ENCODE data around the gene MEGF6. TPM values are rescaled to one million over a fixed set of nuclear protein-coding genes. Genes with fewer than 3 reads are reported as not detected.

MEGF6 gene
- total RNA-seq, 2 experiments from 2014 or later = 57.5 to 62.2 TPM

- no peaks in the 10 kb centered on the region for H3K36me3 ChIP-seq (ENCODE audit: insufficient read depth, low read length)
- TF ChIP-seq CTCF (IDR thresholded peaks at IDR 0.05) = no peak
- intact Hi-C loops (cut with DNase I, micrococcal nuclease) = loop anchor here in 1 of 2 experiments (5.0 kb wide), 1 partner anchor 347 kb away; no protein-coding TSS in a partner anchor
- peaks cover 19 to 21% of the 10 kb centered on the region in 2 experiments for H3K27me3 ChIP-seq (ENCODE audit: control insufficient read depth in 1 of 2, insufficient read depth in 2 of 2, low read length in 2 of 2)
- no peak overlapping the region for H3K27ac ChIP-seq (ENCODE audit: low read depth in 1 of 2, low read length in 2 of 2)
- H3K4me3 ChIP-seq (ENCODE audit: low read length) = peak overlapping the region; percentile 5
- ChIA-PET POLR2A (no interaction called here), CTCF (no interaction called here)
- H3K27me3 Mint-ChIP-seq = peaks cover 18% of the 10 kb centered on the region
- DNase-seq (peak in 6 of 14 experiments; percentile 13 to 44 (median 26)), ATAC-seq (ENCODE audit: poor library complexity) (peak; percentile 27)
- peaks cover 0 to 22% of the 10 kb centered on the region in 2 experiments for H3K9me3 ChIP-seq (ENCODE audit: control insufficient read depth in 1 of 2, insufficient read depth in 1 of 2, low read length in 2 of 2)
- H3K9me3 Mint-ChIP-seq = no peaks in the 10 kb centered on the region
- peaks cover 3% of the 10 kb centered on the region for H3K4me1 Mint-ChIP-seq (ENCODE audit: low read depth)
- H3K4me1 ChIP-seq (ENCODE audit: insufficient read depth, low read length) = peaks cover 22% of the 10 kb centered on the region
- H3K36me3 Mint-ChIP-seq (ENCODE audit: low read depth) = no peaks in the 10 kb centered on the region
- no peak overlapping the region for H3K27ac Mint-ChIP-seq
- peak overlapping the region; percentile 74 for H3K4me3 Mint-ChIP-seq
These were observed 156.3 kb downstream of the MEGF6 start for GRCh38 chr1:3454811-3455618.

DNA sequence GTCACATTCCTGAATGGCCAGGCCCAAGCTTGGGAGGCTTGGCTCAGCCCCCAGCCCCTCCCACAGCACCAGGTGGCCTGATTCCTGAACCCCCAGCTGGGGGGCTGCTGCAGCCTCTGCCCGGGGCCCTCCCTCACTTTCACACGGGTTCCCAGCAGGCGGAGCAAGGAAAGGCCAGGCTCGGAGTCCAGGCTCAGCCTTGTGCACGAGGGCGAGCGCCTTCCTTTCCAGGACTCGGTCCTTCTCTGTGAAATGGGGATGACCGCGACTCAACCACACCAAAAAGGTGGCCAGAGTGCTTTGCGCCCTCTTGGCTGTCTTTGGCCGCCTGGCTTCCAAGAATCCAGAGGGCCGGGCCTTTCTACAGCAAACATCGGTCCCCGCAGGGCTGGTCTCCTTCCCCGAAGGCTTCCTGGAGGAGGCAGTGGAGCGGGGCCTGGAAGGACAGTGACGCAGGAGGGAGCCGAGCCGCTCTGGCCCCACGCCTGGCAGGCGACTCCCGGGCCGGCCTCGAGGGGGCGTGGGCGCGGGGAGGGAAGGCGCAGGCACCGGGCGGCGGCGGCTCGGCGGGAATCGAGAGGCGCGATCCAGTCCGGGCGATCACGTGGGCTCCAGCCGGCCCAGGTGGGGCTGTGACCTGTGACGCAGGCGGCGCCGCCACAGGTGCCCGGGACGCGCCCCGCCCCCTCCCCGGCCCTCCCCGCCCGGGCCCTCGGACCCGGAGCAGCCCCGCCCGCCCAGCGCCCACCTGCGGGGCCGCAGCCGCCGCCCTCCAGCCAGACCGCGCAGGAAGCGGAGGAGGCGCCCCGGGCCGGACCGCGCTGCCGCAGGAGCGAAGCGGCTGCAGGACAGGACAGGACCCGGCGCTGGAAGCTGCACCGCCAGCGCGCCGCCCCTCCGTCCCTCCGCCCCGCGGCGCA is 157.2 kb downstream of the MEGF6 start, which contains the start of gene ARHGEF16:
Gene ARHGEF16, plus strand, starts transcription at position 775 of the 920 bp plus-strand sequence. CDS start 8,420 bp downstream, outside the sequence.
- Mint-ChIP-seq H3K4me3 (peak within 1 kb of the TSS; percentile 74), H3K27ac (no peak within 1 kb of the TSS), H3K36me3 (ENCODE audit: low read depth) (no peaks in the 10 kb centered on the region), H3K27me3 (peaks cover 18% of the 10 kb centered on the region), H3K4me1 (ENCODE audit: low read depth) (peaks cover 3% of the 10 kb centered on the region), H3K9me3 (no peaks in the 10 kb centered on the region)
- intact Hi-C loops (cut with DNase I, micrococcal nuclease) = loop anchor here (1.0 to 5.0 kb wide), 6 partner anchors 29 to 349 kb away; no protein-coding TSS in a partner anchor
- no peaks in the 10 kb centered on the region for H3K36me3 ChIP-seq (ENCODE audit: insufficient read depth, low read length)
- DNase-seq = peak in 11 of 14 experiments; percentile 6 to 67 (median 35)
- peaks cover 19 to 21% of the 10 kb centered on the region in 2 experiments for H3K27me3 ChIP-seq (ENCODE audit: control insufficient read depth in 1 of 2, insufficient read depth in 2 of 2, low read length in 2 of 2)
- H3K9me3 ChIP-seq (ENCODE audit: control insufficient read depth in 1 of 2, insufficient read depth in 1 of 2, low read length in 2 of 2) = peaks cover 0 to 22% of the 10 kb centered on the region in 2 experiments
- no peak for TF ChIP-seq CTCF (IDR thresholded peaks at IDR 0.05)
- ChIA-PET CTCF (interaction anchor here (1.2 to 1.5 kb wide), 3 partner anchors 9 to 165 kb away, joined by 3 to 23 read pairs (median 6); no protein-coding TSS in a partner anchor), POLR2A (interaction anchor here (1.2 kb wide), 1 partner anchor 270 kb away, joined by 4 read pairs; no protein-coding TSS in a partner anchor)
- peak within 1 kb of the TSS; percentile 36 for H3K4me3 ChIP-seq (ENCODE audit: low read length)
- H3K27ac ChIP-seq (ENCODE audit: low read depth in 1 of 2, low read length in 2 of 2) = no peak within 1 kb of the TSS
- H3K4me1 ChIP-seq (ENCODE audit: insufficient read depth, low read length) = peaks cover 22% of the 10 kb centered on the region
- ATAC-seq (ENCODE audit: poor library complexity) = peak; percentile 59

Measured in CD4-positive, alpha-beta T cell (primary cell).